H9 (cell line): ENCODE results near the gene PGR. TPM values are rescaled to one million over a fixed set of nuclear protein-coding genes. Genes with fewer than 3 reads are reported as not detected.

Source experiments
- DNase-seq: peaks from one replicate; pipeline ENCODE4 v3.0.0-alpha.2; 2017
- H2AFZ ChIP-seq: one replicate; pipeline ENCODE4 v1.6.1; 2013; ENCODE audit warnings: mild to moderate bottlenecking, low read length, control low read depth, moderate library complexity
- H2AK5ac ChIP-seq: 2 replicates; pipeline ENCODE4 v1.6.1; 2013; ENCODE audit warnings: low read length, control low read depth, mixed read lengths; ENCODE audit not compliant: insufficient read length
- H2BK120ac ChIP-seq: one replicate; pipeline ENCODE4 v1.6.1; 2013; ENCODE audit warnings: low read depth, mild to moderate bottlenecking, low read length, control low read depth, inconsistent platforms; ENCODE audit not compliant: poor library complexity, severe bottlenecking
- H2BK12ac ChIP-seq: 2 replicates; pipeline ENCODE4 v1.6.1; 2013; ENCODE audit warnings: low read length, control low read depth, mixed read lengths, low read depth; ENCODE audit not compliant: insufficient read length
- H2BK15ac ChIP-seq: 2 replicates; pipeline ENCODE4 v1.6.1; 2013; ENCODE audit warnings: low read depth, low read length, control low read depth
- H2BK20ac ChIP-seq: one replicate; pipeline ENCODE4 v1.6.1; 2013; ENCODE audit warnings: low read depth, mild to moderate bottlenecking, low read length, control low read depth, inconsistent platforms; ENCODE audit not compliant: poor library complexity, severe bottlenecking
- H2BK5ac ChIP-seq: 2 replicates; pipeline ENCODE4 v1.6.1; 2013; ENCODE audit warnings: low read length, control low read depth, mixed read lengths; ENCODE audit not compliant: insufficient read length
- H3K14ac ChIP-seq: 2 replicates; pipeline ENCODE4 v1.6.1; 2013; ENCODE audit warnings: low read length, control low read depth; ENCODE audit not compliant: insufficient read depth
- H3K18ac ChIP-seq: 2 replicates; pipeline ENCODE4 v1.6.1; 2013; ENCODE audit warnings: low read depth, mild to moderate bottlenecking, mixed read lengths, low read length, control low read depth; ENCODE audit not compliant: insufficient read length
- H3K23ac ChIP-seq: 2 replicates; pipeline ENCODE4 v1.6.1; 2013; ENCODE audit warnings: low read length, control low read depth, mixed read lengths, low read depth; ENCODE audit not compliant: insufficient read length
- H3K23me2 ChIP-seq: 2 replicates; pipeline ENCODE4 v1.6.1; 2013; ENCODE audit warnings: low read depth, mild to moderate bottlenecking, mixed read lengths, low read length, control low read depth; ENCODE audit not compliant: insufficient read length, poor library complexity, severe bottlenecking
- H3K27ac ChIP-seq: 2 replicates; pipeline ENCODE4 v1.5.1; 2013; ENCODE audit warnings: low read length, control low read depth, mixed read lengths, low read depth; ENCODE audit not compliant: insufficient read length
- H3K27me3 ChIP-seq: 2 replicates; pipeline ENCODE4 v1.6.1; 2013; ENCODE audit warnings: low read length, control low read depth, inconsistent platforms; ENCODE audit not compliant: insufficient read depth
- H3K4ac ChIP-seq: 2 replicates; pipeline ENCODE4 v1.6.1; 2013; ENCODE audit warnings: low read depth, mild to moderate bottlenecking, control low read depth, inconsistent platforms, low read length, moderate library complexity
- H3K4me1 ChIP-seq: 2 replicates; pipeline ENCODE4 v1.6.1; 2013; ENCODE audit warnings: low read length, control low read depth, inconsistent platforms; ENCODE audit not compliant: insufficient read depth
- H3K4me2 ChIP-seq: 2 replicates; pipeline ENCODE4 v1.6.1; 2013; ENCODE audit warnings: low read length, control low read depth, mixed read lengths; ENCODE audit not compliant: insufficient read length, insufficient read depth
- H3K56ac ChIP-seq: 2 replicates; pipeline ENCODE4 v1.6.1; 2013; ENCODE audit warnings: low read depth, mild to moderate bottlenecking, mixed read lengths, low read length, control low read depth; ENCODE audit not compliant: insufficient read length
- H3K79me1 ChIP-seq: 2 replicates; pipeline ENCODE4 v1.6.1; 2013; ENCODE audit warnings: low read depth, mild to moderate bottlenecking, moderate library complexity, low read length, control low read depth, inconsistent platforms; ENCODE audit not compliant: insufficient read depth, poor library complexity, severe bottlenecking
- H3K79me2 ChIP-seq: 2 replicates; pipeline ENCODE4 v1.6.1; 2013; ENCODE audit warnings: low read length, control low read depth, inconsistent platforms; ENCODE audit not compliant: insufficient read depth
- H3K9ac ChIP-seq: 2 replicates; pipeline ENCODE4 v1.6.1; 2013; ENCODE audit warnings: low read length, control low read depth, mixed read lengths; ENCODE audit not compliant: insufficient read length; ENCODE audit errors: extremely low read depth
- H3K9me3 ChIP-seq: one replicate; pipeline ENCODE4 v1.6.1; 2013; ENCODE audit warnings: low read depth, low read length, inconsistent platforms; ENCODE audit not compliant: control insufficient read depth
- H3T11ph ChIP-seq: one replicate; pipeline ENCODE4 v1.6.1; 2013; ENCODE audit warnings: mild to moderate bottlenecking, low read length, control low read depth, inconsistent platforms
- H4K20me1 ChIP-seq: one replicate; pipeline ENCODE4 v1.6.1; 2013; ENCODE audit not compliant: control insufficient read depth, insufficient read length, insufficient read depth
- H4K5ac ChIP-seq: 2 replicates; pipeline ENCODE4 v1.6.1; 2013; ENCODE audit warnings: low read depth, mild to moderate bottlenecking, mixed read lengths, low read length, control low read depth; ENCODE audit not compliant: insufficient read length
- H4K8ac ChIP-seq: replicated peaks from 2 replicates; pipeline ENCODE4 v1.6.1; 2013; ENCODE audit warnings: low read length, control low read depth, mixed read lengths, low read depth; ENCODE audit not compliant: insufficient read length
- H4K91ac ChIP-seq: 2 replicates; pipeline ENCODE4 v1.6.1; 2013; ENCODE audit warnings: low read depth, mild to moderate bottlenecking, moderate library complexity, mixed read lengths, low read length, control low read depth; ENCODE audit not compliant: insufficient read length
- H3K27ac Mint-ChIP-seq, 3 experiments: 2 replicates in 2 of 3; 3 replicates in 1 of 3; pipeline ENCODE4 v1.8.0; 2020 to 2021; ENCODE audit warnings: mixed read lengths in 3 of 3, mild to moderate bottlenecking in 1 of 3, moderate library complexity in 1 of 3
- H3K27me3 Mint-ChIP-seq: 2 replicates; pipeline ENCODE4 v1.8.0; 2021; ENCODE audit warnings: low read depth, mild to moderate bottlenecking, moderate library complexity, mixed read lengths
- H3K36me3 Mint-ChIP-seq, 3 experiments: 2 replicates in 2 of 3; 3 replicates in 1 of 3; pipeline ENCODE4 v1.8.0; 2020 to 2021; ENCODE audit warnings: low read depth in 3 of 3, mixed read lengths in 3 of 3; ENCODE audit not compliant: insufficient read depth in 1 of 3
- H3K4me1 Mint-ChIP-seq, 2 experiments: 2 replicates each; pipeline ENCODE4 v1.8.0; 2020; ENCODE audit warnings: mixed read lengths in 2 of 2
- H3K4me3 Mint-ChIP-seq, 2 experiments: 2 replicates in 1 of 2; 3 replicates in 1 of 2; pipeline ENCODE4 v1.8.0; 2020 to 2021; ENCODE audit warnings: mild to moderate bottlenecking in 2 of 2, mixed read lengths in 2 of 2, moderate library complexity in 1 of 2
- H3K9me3 Mint-ChIP-seq, 2 experiments: 2 replicates in 1 of 2; 3 replicates in 1 of 2; pipeline ENCODE4 v1.8.0; 2020; ENCODE audit warnings: mild to moderate bottlenecking in 2 of 2, mixed read lengths in 2 of 2, moderate library complexity in 1 of 2
- total RNA-seq: library from RNA; stranded (reverse); gene quantifications from 2 replicates; pipeline ENCODE4 v1.2.1, GENCODE V29; 2021
- TF ChIP-seq, protein P1 (sequence below): fragments of 200-600 bp; sonication (generic); conservative IDR thresholded peaks from 3 replicates; pipeline ENCODE4 v1.8.0; 2021; ENCODE audit warnings: antibody characterized with exemption, mild to moderate bottlenecking

PGR gene
- total RNA-seq, 1 experiment from 2014 or later: 0.02 TPM

DNA sequence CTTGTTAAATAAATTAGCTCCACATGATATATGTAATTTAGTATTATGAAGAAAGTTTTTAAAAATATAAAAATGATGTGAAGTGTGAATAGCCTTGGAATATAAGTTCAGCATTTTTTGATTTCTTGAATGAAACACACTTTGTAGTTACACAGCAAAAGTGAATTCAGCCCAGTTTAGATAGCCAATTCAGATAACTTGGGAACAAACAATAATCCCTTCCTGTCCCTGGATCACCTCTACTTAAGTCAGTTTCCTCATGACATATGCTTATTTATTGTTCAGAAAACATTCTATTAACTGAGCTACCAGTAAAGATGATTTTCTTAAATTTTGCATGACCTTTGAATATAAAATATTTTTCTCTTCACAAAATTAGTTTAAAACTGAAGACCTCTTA is 107.4 kb downstream of the PGR start:
- H3T11ph ChIP-seq: no peak overlapping the region
- no peak for DNase-seq
- H3K23me2 ChIP-seq: no peaks in the 10 kb centered on the region
- no peak overlapping the region for H2BK5ac ChIP-seq
- no peak overlapping the region for H4K91ac ChIP-seq
- H3K18ac ChIP-seq: no peak overlapping the region
- H3K4ac ChIP-seq: no peak overlapping the region
- Mint-ChIP-seq H3K27ac (no peak overlapping the region), H3K9me3 (no peaks in the 10 kb centered on the region), H3K36me3 (no peaks in the 10 kb centered on the region), H3K4me1 (no peaks in the 10 kb centered on the region), H3K4me3 (no peak overlapping the region), H3K27me3 (no peaks in the 10 kb centered on the region; the same call in 1 of the 2 replicates)
- H2BK15ac ChIP-seq: no peak overlapping the region
- no peak overlapping the region for H3K27ac ChIP-seq
- no peak overlapping the region for H2AK5ac ChIP-seq
- H3K56ac ChIP-seq: no peak overlapping the region
- H4K8ac ChIP-seq: no peak overlapping the region
- no peak overlapping the region for H3K14ac ChIP-seq
- H2BK120ac ChIP-seq: no peak overlapping the region
- TF ChIP-seq, protein P1, sequence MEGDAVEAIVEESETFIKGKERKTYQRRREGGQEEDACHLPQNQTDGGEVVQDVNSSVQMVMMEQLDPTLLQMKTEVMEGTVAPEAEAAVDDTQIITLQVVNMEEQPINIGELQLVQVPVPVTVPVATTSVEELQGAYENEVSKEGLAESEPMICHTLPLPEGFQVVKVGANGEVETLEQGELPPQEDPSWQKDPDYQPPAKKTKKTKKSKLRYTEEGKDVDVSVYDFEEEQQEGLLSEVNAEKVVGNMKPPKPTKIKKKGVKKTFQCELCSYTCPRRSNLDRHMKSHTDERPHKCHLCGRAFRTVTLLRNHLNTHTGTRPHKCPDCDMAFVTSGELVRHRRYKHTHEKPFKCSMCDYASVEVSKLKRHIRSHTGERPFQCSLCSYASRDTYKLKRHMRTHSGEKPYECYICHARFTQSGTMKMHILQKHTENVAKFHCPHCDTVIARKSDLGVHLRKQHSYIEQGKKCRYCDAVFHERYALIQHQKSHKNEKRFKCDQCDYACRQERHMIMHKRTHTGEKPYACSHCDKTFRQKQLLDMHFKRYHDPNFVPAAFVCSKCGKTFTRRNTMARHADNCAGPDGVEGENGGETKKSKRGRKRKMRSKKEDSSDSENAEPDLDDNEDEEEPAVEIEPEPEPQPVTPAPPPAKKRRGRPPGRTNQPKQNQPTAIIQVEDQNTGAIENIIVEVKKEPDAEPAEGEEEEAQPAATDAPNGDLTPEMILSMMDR: no peak
- no peaks in the 10 kb centered on the region for H3K79me2 ChIP-seq
- H3K27me3 ChIP-seq: no peaks in the 10 kb centered on the region
- no peaks in the 10 kb centered on the region for H3K9me3 ChIP-seq
- H2BK12ac ChIP-seq: no peak overlapping the region
- H3K23ac ChIP-seq: no peak overlapping the region
- H4K5ac ChIP-seq: no peak overlapping the region
- no peaks in the 10 kb centered on the region for H3K4me1 ChIP-seq
- no peaks in the 10 kb centered on the region for H3K79me1 ChIP-seq
- no peak overlapping the region for H3K4me2 ChIP-seq
- H3K9ac ChIP-seq: no peak overlapping the region
- H4K20me1 ChIP-seq: no peaks in the 10 kb centered on the region
- H2AFZ ChIP-seq: no peak overlapping the region
- H2BK20ac ChIP-seq: no peak overlapping the region
